ENCODE data around the gene HOXA3.
A peak's percentile ranks its signal among the peaks of the same experiment; 100 is the strongest.

HOXA3 gene

GRCh38 chr7:27151931-27152815, at the start of gene HOXA3:
HOXA3 (minus strand) TSS chr7:27152583; CDS start chr7:27110640, 41,943 bp downstream.
- DNase-seq = peak in 3 of 10 donors; percentile 9 to 80 (median 29)
- intact Hi-C loops (cut with DNase I) = no loop called here

DNA sequence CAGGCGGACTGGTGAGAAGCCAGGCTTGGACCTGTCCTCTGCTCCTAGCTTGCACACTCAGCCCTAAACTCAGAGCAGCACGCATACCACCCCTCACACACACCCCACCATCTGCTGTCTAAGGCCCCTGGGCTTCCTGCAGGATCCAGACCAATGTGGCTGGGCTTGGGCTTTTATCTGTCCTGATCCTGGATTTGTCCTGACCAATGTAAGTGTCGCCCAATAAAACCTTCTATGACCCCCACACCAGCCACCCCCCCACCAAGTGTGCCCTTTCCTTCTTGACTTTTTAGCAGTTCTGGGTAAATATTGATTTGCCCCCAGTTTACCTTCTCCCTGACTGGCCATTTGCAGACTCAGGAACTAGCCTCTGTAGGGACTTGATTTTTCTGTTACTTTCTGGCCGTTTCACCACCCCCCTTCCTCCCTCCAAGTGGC, 49.2 kb upstream of the HOXA3 start:
- DNase-seq = no peak
- intact Hi-C loops (cut with DNase I) = no loop called here

DNA sequence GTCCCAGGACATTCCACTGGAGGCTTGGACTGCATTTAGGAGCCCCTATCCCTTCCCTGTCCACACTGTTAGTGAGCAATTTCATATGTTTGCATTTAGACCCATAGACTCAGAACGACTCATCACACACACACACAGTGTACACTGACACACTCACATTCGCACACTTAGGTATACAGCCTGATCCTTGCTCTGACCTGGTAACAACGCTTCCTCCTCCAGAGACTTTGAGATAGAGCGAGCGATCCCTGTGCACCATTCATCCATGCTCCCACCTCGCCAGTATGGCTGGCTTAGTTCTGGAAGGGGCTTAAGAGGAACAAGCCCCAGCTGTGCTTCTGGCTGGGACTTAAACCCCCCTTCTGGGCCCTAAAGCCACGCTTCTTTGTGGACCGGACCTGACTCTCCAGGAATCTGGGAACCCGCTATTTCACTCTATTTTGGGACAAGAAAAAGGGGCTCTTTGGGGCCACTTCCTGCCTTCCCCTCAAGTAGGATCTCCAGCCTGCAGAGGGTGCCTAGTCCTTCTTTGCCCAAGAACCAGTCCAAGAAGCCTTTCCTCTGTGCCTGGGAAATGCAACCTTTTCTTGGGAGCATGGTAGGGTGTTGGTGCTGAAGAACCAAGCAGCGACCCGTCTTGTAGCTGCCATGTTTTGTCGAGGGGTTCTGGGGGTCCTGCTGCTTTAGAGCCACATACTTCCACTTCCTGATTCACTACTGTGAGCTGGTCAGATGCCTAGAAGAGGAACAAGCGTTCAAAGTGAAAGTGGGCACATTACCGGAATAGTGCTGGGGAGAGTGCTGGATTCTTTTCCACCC, 48.6 kb upstream of the HOXA3 start:
- no peak for DNase-seq
- intact Hi-C loops (cut with DNase I) = no loop called here

- intact Hi-C loops (cut with DNase I) = loop anchor here (5.0 kb wide), 2 partner anchors 572 to 877 kb away; no protein-coding TSS in a partner anchor
- peak in 1 of 10 donors; percentile 43 for DNase-seq
These were observed 47.7 kb upstream of the HOXA3 start, which contains the start of gene HOXA13 for GRCh38 chr7:27199849-27200760. HOXA13 (minus strand) TSS chr7:27200091; CDS start chr7:27200077, 14 bp downstream.

GRCh38 chr7:27198871-27199801, 46.8 kb upstream of the HOXA3 start:
- intact Hi-C loops (cut with DNase I) = loop anchor here (5.0 kb wide), 2 partner anchors 573 to 878 kb away; no protein-coding TSS in a partner anchor
- DNase-seq = peak in 2 of 10 donors; percentile 74 to 77

DNA sequence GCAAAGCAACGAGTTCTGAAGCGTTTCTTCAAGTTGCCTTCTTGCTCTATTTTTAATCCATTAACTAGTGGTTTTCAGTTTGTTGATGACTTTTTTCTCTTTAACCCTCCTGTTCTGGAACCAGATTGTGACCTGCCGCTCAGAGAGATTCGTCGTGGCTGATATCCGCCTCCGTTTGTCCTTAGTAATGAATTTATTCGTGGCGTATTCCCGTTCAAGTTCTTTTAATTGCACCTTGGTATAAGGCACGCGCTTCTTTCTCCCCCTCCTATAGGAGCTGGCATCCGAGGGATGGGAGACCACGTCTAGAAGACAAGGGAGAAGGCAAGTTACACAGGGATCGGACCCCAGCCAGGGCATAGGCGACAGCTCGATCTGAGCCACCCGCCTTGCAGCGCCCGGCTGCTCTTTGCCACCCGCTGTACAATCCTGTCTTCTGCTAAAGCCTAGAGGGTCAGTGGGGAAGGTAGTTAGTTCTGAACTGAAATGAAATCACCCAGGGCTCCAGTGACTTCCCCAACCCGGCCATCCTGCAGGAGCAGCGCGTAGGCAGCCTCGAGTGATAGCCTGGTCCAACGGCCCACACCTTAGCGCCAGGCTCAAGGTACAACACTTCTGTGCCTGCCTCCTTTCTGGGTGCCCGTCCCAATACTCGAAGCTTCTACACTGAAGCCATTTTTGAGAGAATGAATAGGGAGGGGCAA, 45.9 kb upstream of the HOXA3 start:
- DNase-seq = peak in 2 of 10 donors; percentile 35 to 48
- intact Hi-C loops (cut with DNase I) = loop anchor here (5.0 kb wide), 2 partner anchors 574 to 879 kb away; no protein-coding TSS in a partner anchor

DNA sequence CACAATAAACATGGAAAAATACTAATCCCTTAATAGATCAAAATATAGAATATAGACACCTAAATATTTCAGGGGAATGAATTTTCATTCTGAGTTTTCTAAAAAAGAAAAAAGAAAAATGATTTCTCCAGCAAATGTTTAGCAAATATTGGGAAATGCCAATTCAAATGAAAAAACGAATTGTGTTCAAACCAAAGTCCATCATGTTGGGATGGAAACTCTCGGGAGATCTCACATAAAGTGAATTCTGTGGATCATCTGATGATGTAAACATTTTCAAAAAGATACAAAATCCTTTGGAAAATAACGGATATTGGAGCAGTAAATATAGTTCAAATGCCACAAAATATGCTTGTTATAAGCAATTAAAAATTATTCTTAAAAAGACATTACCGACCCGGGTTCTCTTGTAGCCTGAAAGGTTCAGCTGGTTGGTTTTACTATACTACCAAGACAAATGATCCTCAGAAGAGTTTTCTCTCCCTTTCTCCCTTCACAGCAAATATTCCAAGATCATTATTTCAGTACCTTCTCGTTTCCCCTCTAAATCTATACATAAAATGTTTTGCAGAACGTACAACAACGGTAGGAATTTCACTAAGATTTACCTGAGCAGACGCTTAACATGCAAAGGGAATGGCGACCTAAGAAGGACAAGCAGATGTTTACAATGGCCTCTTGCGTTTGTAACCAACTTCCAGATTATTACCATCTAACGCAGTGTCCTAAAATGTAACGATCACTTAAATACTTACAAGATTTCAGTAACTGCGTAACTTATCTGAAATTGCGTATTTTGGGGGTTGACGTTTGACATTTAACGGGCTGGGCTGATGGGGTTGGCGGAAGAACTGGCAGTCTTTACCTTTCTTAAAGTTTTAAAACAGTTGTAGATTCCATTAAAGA, 45.0 kb upstream of the HOXA3 start:
- no peak for DNase-seq
- intact Hi-C loops (cut with DNase I) = loop anchor here (2.0 to 5.0 kb wide), 5 partner anchors 379 to 880 kb away; no protein-coding TSS in a partner anchor

GRCh38 chr7:27196287-27196767, 43.9 kb upstream of the HOXA3 start:
- intact Hi-C loops (cut with DNase I) = loop anchor here (2.0 to 5.0 kb wide), 5 partner anchors 380 to 881 kb away; no protein-coding TSS in a partner anchor

GRCh38 chr7:27194686-27195379, 42.5 kb upstream of the HOXA3 start:
- DNase-seq = no peak
- intact Hi-C loops (cut with DNase I) = loop anchor here (5.0 kb wide), 2 partner anchors 577 to 882 kb away; no protein-coding TSS in a partner anchor

More at GRCh38 chr7:27196287-27196767, 43.9 kb upstream of the HOXA3 start:
- DNase-seq = peak; percentile 49 to 96 (median 84)

GRCh38 chr7:27194002-27194352, 41.6 kb upstream of the HOXA3 start:
- DNase-seq = no peak
- intact Hi-C loops (cut with DNase I) = no loop called here

DNA sequence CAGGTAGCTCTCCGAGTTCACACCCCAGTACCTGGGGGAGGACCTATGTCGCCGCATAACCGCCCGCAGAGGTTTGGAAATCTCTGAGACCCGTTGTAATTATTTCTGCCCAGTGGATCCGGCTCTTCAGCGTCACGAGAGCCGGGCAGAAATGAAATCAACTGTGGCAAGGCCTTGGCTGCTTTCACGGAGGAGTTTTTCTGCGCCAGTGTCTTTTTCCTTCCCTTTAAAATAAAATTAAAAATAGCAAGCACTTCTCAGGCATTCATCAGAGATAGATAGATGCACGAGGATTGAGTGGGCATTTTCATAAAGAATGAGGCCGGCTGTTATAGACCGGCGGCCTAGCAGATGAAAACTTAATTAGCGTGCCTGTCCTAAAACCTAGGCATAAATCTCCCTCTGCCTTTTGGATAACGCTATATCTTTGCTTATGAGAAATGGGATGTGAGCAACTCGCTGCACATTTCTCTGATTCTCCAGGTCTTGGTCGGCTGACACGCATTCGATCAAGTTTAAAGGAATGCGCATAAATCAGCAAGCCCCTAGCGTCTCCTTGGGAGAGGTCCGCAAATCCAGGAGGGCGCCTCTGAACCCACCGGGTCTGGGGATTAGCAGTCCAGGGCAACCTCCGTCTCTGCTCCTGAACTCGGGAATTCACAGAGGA, 41.1 kb upstream of the HOXA3 start:
- intact Hi-C loops (cut with DNase I) = no loop called here

DNA sequence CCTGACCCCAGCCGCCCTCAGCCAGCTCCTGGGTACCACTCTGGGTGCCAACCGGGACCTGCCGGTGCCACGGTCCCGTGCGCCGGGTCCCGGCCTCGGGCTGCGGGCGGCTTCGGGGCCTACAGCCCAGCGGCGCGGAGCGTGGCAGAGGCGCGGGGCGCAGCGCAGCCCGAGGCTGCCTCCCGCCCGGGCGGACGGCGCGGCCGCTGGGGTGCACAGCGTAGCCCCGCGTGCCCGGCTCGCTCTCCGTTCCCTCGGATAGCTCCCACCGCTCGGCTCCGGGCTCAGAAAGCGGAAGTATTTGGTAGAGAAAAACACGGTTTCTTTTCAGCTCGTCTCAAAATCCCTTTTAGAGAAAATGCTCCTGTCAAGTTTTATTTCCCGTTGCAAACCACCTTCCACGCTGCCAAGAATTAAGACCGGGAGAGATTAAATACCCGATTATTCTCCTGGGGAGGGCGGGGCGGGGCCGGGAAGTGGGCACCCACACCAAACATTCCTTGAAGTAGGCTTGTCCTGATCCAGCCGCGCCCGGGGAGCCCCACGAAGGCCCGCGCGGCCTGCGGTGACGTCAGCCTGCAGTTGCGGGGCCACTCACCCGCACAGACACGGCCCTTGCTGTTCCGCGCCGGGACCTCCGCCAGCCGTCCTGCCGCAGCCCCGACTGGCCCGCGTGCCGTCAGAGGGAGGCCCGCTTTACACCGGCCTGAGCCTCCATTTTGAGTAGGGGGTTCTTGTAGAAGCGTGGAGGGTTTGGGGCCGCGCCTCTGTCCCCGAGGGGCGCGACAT, 40.4 kb upstream of the HOXA3 start:
- peak in 3 of 10 donors; percentile 1 to 52 (median 21) for DNase-seq
- intact Hi-C loops (cut with DNase I) = no loop called here

More for the DNA sequence above, 41.1 kb upstream of the HOXA3 start:
- peak in 2 of 10 donors; percentile 1 to 30 for DNase-seq

DNA sequence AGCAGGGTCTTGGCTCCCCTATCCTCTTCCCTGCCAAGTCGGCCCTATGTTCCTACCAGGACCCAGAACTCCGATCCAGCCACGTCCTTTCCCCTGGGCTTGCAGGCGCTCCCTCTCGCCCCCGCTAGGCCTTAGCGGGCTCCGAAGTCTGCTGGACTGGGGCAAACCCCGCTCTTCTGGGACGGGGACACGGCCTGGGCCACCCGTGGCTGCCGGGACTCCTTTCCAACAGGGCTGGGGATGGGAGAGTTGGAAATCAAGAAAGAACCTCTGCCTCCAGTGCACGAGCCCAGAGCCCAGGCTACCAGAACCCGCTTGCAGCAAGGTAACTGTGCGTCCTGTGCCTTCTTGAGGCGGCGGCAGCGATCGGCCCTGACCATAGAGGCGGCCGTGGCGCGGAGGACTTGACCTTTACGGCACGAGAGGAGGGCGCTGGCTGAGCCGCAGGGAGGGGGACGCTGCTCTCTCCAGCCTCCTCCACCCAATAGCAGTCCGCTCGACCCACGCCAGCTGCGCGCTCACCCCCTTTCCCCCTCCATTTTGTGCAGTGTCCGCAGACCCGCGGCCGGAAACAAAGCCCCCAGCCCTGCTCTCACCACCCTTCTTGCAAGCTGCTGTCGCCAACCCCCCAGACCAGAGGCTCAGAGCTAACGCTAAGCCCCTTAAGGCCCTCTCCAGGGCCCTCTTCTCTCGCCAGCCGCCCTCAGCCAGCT, 39.6 kb upstream of the HOXA3 start:
- intact Hi-C loops (cut with DNase I) = no loop called here
- DNase-seq = peak in 3 of 10 donors; percentile 5 to 83 (median 67)

DNA sequence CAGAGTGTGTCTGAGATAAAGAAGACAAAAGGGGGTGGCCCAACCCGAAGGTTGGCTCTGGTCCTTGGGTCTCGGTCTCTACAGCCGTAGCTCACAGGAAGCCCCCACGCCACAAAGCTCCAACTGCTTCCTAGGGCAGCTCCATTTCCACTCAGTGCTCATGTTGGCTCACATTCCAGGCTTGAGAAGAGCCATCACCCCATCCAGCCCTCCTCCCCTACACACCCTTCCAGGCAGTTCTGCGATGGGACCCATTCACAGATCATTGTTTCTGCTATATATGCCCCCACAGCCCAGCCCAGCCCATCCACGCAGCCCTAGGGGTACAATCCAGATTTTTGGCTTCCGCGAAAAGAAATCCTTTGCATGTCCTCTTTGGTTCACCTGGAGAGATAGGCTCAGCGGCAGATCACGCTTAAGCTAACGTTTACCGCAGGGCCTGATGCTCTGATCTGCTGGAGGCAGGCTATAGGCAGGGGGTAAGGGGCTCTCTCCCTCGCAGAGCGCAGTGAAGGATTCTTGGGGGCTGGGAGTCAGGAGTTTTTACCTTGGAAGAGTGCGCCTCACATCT, 38.9 kb upstream of the HOXA3 start:
- intact Hi-C loops (cut with DNase I) = no loop called here
- DNase-seq = peak in 2 of 10 donors; percentile 18 to 66
